HG03432 (cell line): ENCODE data around the gene TMEM242.

ENCODE experiments used
- ATAC-seq: cut with Tn5 transposase; IDR thresholded peaks from one replicate; pipeline ENCODE4 v1.9.1; 2021; ENCODE audit warnings: mild to moderate bottlenecking, moderate library complexity; ENCODE audit not compliant: unreplicated experiment

The TMEM242 gene

GRCh38 chr6:157271911-157272310 lies 51.4 kb downstream of the TMEM242 start:
- no peak for ATAC-seq

DNA sequence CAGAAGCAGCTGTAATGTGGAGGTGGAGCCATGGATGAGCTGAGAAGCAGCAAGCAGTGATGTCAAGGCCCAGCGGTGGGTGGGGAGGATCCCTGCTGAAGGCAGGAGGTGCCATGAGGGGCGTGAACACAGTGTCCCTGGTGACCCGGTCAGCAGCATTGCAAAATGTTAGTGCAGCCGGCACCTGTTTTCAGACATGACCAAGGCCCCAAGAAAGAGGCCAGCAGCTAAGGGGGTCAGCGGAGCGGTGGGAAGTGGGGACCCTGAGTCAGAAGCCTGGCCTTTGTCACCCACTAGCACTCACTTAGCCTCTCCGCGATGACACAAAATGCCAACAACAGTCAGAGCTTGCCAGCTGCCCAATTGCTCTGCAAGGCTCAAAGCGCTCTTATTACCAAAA lies 51.9 kb downstream of the TMEM242 start:
- ATAC-seq, result no peak

GRCh38 chr6:157270916-157271315 lies 52.4 kb downstream of the TMEM242 start:
- no peak for ATAC-seq

DNA sequence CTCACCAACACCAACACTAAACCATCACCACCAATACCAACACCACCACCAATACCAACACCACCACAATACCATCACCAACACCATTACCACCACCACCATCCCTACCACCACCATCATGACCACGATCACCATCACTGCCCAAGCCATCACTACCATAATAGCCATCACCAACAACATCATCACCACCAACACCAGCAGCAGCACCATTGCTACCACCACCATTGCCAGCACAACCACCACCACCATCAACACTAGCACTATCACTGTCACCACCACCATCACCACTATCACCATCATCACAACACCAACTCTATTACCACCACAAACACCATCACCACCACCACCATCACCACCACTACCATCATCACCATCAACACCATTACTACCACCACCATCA lies 53.0 kb downstream of the TMEM242 start:
- no peak for ATAC-seq

DNA sequence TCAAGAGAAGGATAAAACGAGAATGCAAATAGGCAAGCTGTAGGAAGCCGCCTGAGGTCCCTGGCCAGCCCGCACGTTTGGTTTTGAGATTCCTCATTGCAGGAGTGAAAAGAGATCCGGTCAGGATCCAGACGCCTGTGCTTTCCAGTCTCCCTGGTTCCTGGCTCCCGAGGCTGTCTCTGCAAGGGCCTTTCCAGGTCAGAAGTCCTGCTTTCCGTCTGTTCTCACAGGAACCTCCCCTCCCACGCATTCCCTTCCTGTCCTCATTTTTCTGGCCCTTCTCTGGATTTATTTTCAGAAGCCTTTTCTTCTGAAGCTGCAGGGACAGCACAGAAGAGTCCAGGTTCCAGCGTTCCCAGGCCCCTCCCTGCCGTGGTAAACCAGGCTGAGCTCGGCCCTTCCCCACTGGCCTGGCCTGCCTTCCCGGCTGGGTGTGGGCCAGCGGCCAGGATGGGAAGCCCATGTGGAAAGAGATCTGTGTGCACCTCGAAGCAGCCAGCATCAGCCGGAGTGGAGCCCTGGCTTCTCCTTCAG lies 54.0 kb downstream of the TMEM242 start:
- no peak for ATAC-seq

DNA sequence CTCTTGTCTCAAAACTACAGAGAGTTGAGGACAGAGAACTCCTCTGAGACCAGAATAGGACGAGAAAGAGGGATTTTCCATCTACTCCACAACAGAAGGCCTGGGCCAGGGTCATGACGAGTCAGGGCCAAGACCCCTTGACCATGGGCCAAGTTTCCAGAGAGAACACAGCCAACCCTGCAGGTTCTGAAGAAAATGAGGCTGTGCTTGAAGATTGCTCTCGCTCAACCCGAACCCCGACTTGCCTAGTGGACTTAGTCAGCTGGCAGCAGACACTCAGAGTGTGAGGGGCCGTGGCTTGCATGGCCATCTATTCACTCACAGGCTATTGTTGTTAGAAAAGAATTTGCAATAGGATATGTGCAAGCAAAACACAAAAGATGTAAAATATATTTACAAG lies 54.5 kb downstream of the TMEM242 start:
- ATAC-seq, result no peak

GRCh38 chr6:157268396-157268795 lies 54.9 kb downstream of the TMEM242 start:
- ATAC-seq, result no peak

GRCh38 chr6:157267654-157268053 lies 55.7 kb downstream of the TMEM242 start:
- no peak for ATAC-seq

GRCh38 chr6:157267109-157267611 lies 56.2 kb downstream of the TMEM242 start:
- ATAC-seq, result no peak

GRCh38 chr6:157266274-157267101 lies 56.8 kb downstream of the TMEM242 start:
- ATAC-seq, result no peak

DNA sequence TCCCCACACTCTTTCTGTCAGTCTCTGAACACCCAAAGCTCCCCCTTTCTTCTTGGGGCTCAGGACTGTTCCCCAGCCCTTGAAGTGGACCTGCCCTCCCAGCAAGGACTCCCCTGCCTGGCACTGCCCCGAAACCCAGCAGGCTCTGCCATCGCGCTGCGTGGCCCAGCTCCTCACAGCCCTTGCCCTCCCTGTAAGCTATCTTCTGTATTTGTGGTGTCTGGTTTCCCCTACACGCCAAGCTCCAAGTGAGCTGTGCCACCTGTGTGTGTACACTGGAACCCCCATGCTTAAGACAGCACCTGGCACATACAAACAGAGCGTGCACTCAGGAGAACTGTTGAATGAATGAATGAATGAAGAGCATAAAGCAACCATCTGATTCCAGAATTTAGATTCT lies 57.7 kb downstream of the TMEM242 start:
- ATAC-seq, result no peak

GRCh38 chr6:157265186-157265585 lies 58.1 kb downstream of the TMEM242 start:
- ATAC-seq, result no peak

DNA sequence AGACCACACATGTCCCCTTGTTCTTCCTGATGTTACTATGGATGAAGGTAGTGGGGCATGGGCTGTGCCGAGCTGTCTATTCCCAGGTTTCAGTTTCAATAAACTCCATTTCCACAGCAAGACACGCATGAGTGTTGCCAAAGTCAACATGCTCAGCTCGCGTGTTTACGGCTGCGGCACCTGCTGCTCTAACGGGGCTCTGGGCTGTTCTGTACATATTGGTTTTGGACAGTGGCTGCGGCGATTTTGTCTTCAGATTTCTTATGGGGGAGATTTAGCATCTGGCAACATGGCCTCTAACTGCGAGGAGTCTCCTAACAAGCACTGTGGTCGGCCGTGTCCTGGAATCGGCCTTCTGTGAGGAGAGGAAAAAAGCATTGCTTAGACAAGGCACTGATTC lies 58.6 kb downstream of the TMEM242 start:
- no peak for ATAC-seq

GRCh38 chr6:157263881-157264397 lies 59.4 kb downstream of the TMEM242 start:
- ATAC-seq, result no peak

- ATAC-seq, result no peak
These were observed 60.2 kb downstream of the TMEM242 start for GRCh38 chr6:157263146-157263545.

DNA sequence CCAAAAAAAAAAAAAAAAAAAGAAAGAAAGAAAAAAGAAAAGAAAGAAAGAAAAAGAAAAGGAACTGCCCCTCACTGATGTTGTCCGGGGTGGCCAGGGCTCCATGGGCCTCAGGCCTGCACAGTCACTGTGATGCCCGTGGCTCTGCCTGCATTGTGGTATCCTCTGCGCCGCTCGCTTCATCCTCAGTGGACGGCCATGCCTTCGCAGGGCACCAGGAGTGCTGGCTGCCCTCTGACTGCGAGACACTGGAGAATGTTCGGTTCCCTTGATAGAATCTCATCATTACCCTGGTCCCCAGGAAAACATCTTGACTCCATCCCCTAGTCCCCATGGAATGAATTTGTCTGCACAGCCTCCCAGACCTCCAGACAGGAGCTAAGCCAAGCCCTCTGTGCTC lies 61.7 kb downstream of the TMEM242 start:
- no peak for ATAC-seq

GRCh38 chr6:157260735-157261410 lies 62.4 kb downstream of the TMEM242 start:
- no peak for ATAC-seq

GRCh38 chr6:157259443-157259842 lies 63.9 kb downstream of the TMEM242 start:
- no peak for ATAC-seq

GRCh38 chr6:157258878-157259277 lies 64.4 kb downstream of the TMEM242 start:
- no peak for ATAC-seq

GRCh38 chr6:157255079-157255478 lies 68.2 kb downstream of the TMEM242 start:
- no peak for ATAC-seq

DNA sequence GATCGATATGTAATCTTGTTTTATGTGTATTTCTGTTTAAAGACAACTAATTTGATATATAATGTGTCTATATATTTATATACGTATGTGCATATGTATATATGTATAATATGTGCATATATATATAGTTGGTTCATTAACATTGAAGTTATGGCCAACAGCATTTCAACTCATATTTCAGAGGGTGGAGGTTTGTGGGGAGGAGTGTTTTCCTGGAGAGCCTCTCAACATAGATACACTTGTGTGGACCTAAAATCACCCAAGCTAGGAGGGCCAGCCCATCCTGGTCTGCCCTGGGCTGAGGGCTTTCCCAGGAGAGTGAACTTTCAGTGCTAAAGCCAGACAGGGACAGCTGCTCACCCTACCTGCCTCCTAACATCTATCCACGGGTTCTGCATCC lies 68.8 kb downstream of the TMEM242 start:
- ATAC-seq, result no peak

DNA sequence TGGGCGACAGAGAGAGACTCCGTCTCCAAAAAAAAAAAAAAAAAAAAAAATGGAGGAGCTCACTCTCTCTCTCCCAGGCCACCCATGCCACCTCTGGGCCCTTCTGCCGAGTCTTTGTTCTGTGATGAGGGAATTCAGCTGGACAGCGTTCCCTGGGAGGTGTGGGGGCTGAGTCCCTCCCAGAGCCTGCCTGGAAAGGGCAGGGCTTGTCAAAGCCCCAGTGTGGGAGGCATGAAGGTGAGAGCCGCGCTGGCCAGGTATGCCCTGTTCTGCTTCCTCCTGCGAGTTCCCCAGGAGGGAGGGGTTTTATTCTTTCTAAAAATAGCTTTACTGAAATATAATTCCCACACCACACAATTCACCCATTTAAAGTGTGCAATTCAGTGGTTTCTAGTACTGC lies 69.6 kb downstream of the TMEM242 start:
- no peak for ATAC-seq
